OCI-LY1 (cell line): ENCODE measurements around the gene PTPN6.

Experiments
- H2AFZ ChIP-seq: fragments of 200-600 bp; sonication (generic), shearing (Covaris generic); 2 replicates; pipeline ENCODE4 v1.6.0; 2014; ENCODE audit warnings: antibody characterized with exemption, mild to moderate bottlenecking, low read length
- H3F3A ChIP-seq: fragments of 200-600 bp; sonication (generic), shearing (Covaris generic); 2 replicates; pipeline ENCODE4 v1.6.0; 2014; ENCODE audit warnings: mild to moderate bottlenecking, antibody characterized with exemption, low read length, moderate library complexity; ENCODE audit not compliant: insufficient read depth
- H3K27ac ChIP-seq: fragments of 200-600 bp; sonication (generic); 2 replicates; pipeline ENCODE4 v1.5.1; 2014; ENCODE audit warnings: low read length, mixed run types, mild to moderate bottlenecking, low read depth; ENCODE audit not compliant: poor library complexity, severe bottlenecking
- H3K27me3 ChIP-seq: fragments of 200-600 bp; sonication (generic); 2 replicates; pipeline ENCODE4 v1.6.0; 2014; ENCODE audit warnings: antibody characterized with exemption, mild to moderate bottlenecking, low read length, moderate library complexity; ENCODE audit not compliant: insufficient read depth
- H3K36me3 ChIP-seq: fragments of 200-600 bp; sonication (generic); 2 replicates; pipeline ENCODE4 v1.6.1; 2014; ENCODE audit warnings: mild to moderate bottlenecking, antibody characterized with exemption, low read length, moderate library complexity, mixed read lengths; ENCODE audit not compliant: insufficient read depth
- H3K4me1 ChIP-seq: fragments of 200-600 bp; sonication (generic); 2 replicates; pipeline ENCODE4 v1.5.1; 2014; ENCODE audit warnings: mild to moderate bottlenecking, low read length, moderate library complexity; ENCODE audit not compliant: insufficient read depth, severe bottlenecking
- H3K4me2 ChIP-seq: fragments of 200-600 bp; sonication (generic), shearing (Covaris generic); 2 replicates; pipeline ENCODE4 v1.6.1; 2014; ENCODE audit warnings: low read length
- H3K4me3 ChIP-seq: fragments of 200-600 bp; sonication (generic); 2 replicates; pipeline ENCODE4 v1.5.1; 2014; ENCODE audit warnings: low read length, low read depth, mild to moderate bottlenecking, mixed read lengths; ENCODE audit not compliant: poor library complexity, severe bottlenecking
- H3K79me2 ChIP-seq: fragments of 200-600 bp; shearing (Covaris generic); 2 replicates; pipeline ENCODE4 v1.6.1; 2016; ENCODE audit warnings: mixed run types, low read length, mixed read lengths; ENCODE audit not compliant: insufficient read depth
- H3K9ac ChIP-seq: fragments of 200-600 bp; sonication (generic), shearing (Covaris generic); 2 replicates; pipeline ENCODE4 v1.6.1; 2014; ENCODE audit warnings: mild to moderate bottlenecking, low read length, mixed read lengths
- H3K9me2 ChIP-seq: fragments of 200-600 bp; sonication (generic), shearing (Covaris generic); 2 replicates; pipeline ENCODE4 v1.6.1; 2014; ENCODE audit warnings: low read depth, mild to moderate bottlenecking, low read length, mixed read lengths
- H3K9me3 ChIP-seq: fragments of 200-600 bp; shearing (Covaris generic); 2 replicates; pipeline ENCODE4 v1.6.1; 2014; ENCODE audit warnings: low read length, mixed read lengths
- H4K20me1 ChIP-seq: fragments of 200-600 bp; sonication (generic), shearing (Covaris generic); 2 replicates; pipeline ENCODE4 v1.6.0; 2016; ENCODE audit warnings: mild to moderate bottlenecking, low read length; ENCODE audit not compliant: insufficient read depth
- CTCF ChIP-seq: fragments of 200-600 bp; sonication (generic), shearing (Covaris generic); IDR thresholded peaks from 2 replicates; pipeline ENCODE4 v1.5.1; 2017; ENCODE audit warnings: mild to moderate bottlenecking, antibody characterized with exemption, low read length, moderate library complexity, mixed read lengths
- EZH2 ChIP-seq: fragments of 200-600 bp; sonication (generic), shearing (Covaris generic); IDR thresholded peaks from 2 replicates; pipeline ENCODE4 v1.8.0; 2017; ENCODE audit warnings: borderline replicate concordance, mixed run types, mild to moderate bottlenecking, antibody characterized with exemption, low read length, moderate library complexity, mixed read lengths

Gene PTPN6

GRCh38 chr12:6982532-6982931 lies 31.4 kb downstream of the PTPN6 start:
- Histone ChIP-seq H3K4me2 (no peak overlapping the region), H2AFZ (no peak overlapping the region), H3F3A (no peaks in the 10 kb centered on the region), H3K4me3 (no peak overlapping the region), H3K9me3 (no peaks in the 10 kb centered on the region), H4K20me1 (no peaks in the 10 kb centered on the region), H3K4me1 (no peaks in the 10 kb centered on the region), H3K79me2 (no peaks in the 10 kb centered on the region), H3K9me2 (no peaks in the 10 kb centered on the region), H3K27ac (no peak overlapping the region), H3K27me3 (no peaks in the 10 kb centered on the region), H3K9ac (no peak overlapping the region), H3K36me3 (peaks cover 84% of the 10 kb centered on the region)
- TF ChIP-seq EZH2 (no peak), CTCF (no peak)

DNA sequence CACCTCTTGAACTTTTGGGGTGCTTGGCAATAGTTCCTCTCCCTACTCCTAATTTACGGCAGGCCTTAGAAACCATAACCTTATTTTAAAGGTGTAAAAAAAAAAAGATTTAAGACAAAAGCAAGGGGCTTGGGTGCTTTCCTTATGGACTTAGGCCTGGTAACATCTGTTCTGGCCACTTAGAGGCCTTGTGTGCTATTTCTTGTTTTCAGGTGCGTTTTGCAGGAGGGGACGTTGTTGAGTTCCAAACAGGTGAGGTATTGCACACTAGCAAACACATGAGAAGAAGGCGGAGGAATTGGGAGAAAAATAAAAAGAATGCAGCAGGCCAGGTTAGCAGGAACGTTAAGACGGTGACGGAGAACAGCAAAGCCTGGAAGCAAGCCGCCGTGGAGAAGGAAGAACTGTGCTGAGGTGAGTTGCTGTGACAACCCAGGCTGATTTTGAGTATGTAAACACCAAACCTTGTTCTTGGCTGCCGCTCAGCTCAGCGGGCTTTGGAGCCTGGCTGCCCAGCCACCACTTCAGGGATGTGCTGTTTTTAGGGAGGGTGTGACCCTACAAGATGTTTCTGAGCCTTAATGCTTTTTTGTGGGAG lies 36.9 kb downstream of the PTPN6 start:
- Histone ChIP-seq H3K4me3 (no peak overlapping the region), H3F3A (no peaks in the 10 kb centered on the region), H4K20me1 (no peaks in the 10 kb centered on the region), H3K27me3 (no peaks in the 10 kb centered on the region), H3K36me3 (peaks cover 65% of the 10 kb centered on the region), H3K27ac (no peak overlapping the region), H3K79me2 (no peaks in the 10 kb centered on the region), H2AFZ (no peak overlapping the region), H3K4me2 (no peak overlapping the region), H3K9ac (no peak overlapping the region), H3K9me2 (no peaks in the 10 kb centered on the region), H3K9me3 (no peaks in the 10 kb centered on the region), H3K4me1 (no peaks in the 10 kb centered on the region)
- TF ChIP-seq EZH2 (no peak), CTCF (no peak)

DNA sequence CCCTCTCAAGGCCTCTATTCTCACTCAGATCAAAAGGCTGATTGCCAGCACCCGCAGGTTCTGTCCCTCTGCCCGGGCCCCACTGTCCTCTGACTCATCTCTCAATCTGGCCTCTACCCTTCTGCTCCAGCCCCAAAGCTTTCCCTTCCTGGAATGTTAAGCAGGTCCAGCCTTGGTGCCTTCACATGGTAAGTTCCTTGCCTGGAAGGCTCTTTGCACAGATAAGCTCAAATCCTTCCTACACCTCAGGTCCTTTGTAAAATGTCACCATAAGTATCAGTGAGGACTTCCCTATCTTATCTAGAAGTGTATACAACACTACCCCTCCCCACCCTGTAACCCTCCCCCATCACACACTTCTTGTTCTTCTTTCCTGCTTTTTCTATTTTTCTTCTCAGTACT lies 44.9 kb downstream of the PTPN6 start:
- Histone ChIP-seq H3F3A (no peaks in the 10 kb centered on the region), H3K36me3 (peaks cover 48% of the 10 kb centered on the region; the same call in 1 of the 2 replicates), H3K4me2 (no peak overlapping the region), H3K4me1 (no peaks in the 10 kb centered on the region), H3K4me3 (no peak overlapping the region), H3K9me2 (no peaks in the 10 kb centered on the region), H3K9me3 (no peaks in the 10 kb centered on the region), H3K79me2 (no peaks in the 10 kb centered on the region), H3K27ac (no peak overlapping the region), H3K27me3 (no peaks in the 10 kb centered on the region), H4K20me1 (no peaks in the 10 kb centered on the region), H3K9ac (no peak overlapping the region), H2AFZ (no peak overlapping the region)
- TF ChIP-seq EZH2 (no peak), CTCF (no peak)
